Natural killer cell treated with Interleukin-12 subunit alpha and Interleukin-12 subunit beta and Interleukin-15 and Interleukin-18, amount 100 ng/mL, for 72 hours (primary cell): ENCODE results near the gene WDR6. TPM values are rescaled to one million over a fixed set of nuclear protein-coding genes. Genes with fewer than 3 reads are reported as not detected.

Experiments used
- ATAC-seq, 2 donors: fragments of 150-1000 bp; cut with Tn5 transposase in 1 of 2; sonication (Bioruptor Pico), chemical (Tn5 transposase) in 1 of 2; 2 replicates each; pipeline ENCODE4 v1.10.0; 2021
- DNase-seq: peaks from one replicate; pipeline ENCODE4 v3.0.0; 2022; ENCODE audit warnings: low spot score
- H3K27ac Mint-ChIP-seq, 2 donors: 1 replicate in 1 of 2; 2 replicates in 1 of 2; pipeline ENCODE4 v1.8.0; 2022; ENCODE audit warnings: mixed read lengths in 2 of 2, mild to moderate bottlenecking in 1 of 2, moderate library complexity in 1 of 2
- H3K27me3 Mint-ChIP-seq, 2 donors: 1 replicate in 1 of 2; 2 replicates in 1 of 2; pipeline ENCODE4 v1.8.0; 2022; ENCODE audit warnings: mixed read lengths in 2 of 2
- H3K36me3 Mint-ChIP-seq: one replicate; pipeline ENCODE4 v1.8.0; 2022; ENCODE audit warnings: mixed read lengths
- H3K4me1 Mint-ChIP-seq, 2 donors: 1 replicate in 1 of 2; 2 replicates in 1 of 2; pipeline ENCODE4 v1.8.0; 2022; ENCODE audit warnings: low read depth in 2 of 2, mixed read lengths in 2 of 2, mild to moderate bottlenecking in 1 of 2
- H3K4me3 Mint-ChIP-seq: one replicate; pipeline ENCODE4 v1.8.0; 2022; ENCODE audit warnings: mixed read lengths
- H3K9me3 Mint-ChIP-seq: 2 replicates; pipeline ENCODE4 v1.8.0; 2022; ENCODE audit warnings: mixed read lengths
- total RNA-seq, 2 donors: library from RNA; stranded (reverse); gene quantifications; one replicate each; pipeline ENCODE4 v1.2.3, GENCODE V29; 2022

The WDR6 gene
- total RNA-seq, 2 donors from 2014 or later, result 128 to 222 TPM

DNA sequence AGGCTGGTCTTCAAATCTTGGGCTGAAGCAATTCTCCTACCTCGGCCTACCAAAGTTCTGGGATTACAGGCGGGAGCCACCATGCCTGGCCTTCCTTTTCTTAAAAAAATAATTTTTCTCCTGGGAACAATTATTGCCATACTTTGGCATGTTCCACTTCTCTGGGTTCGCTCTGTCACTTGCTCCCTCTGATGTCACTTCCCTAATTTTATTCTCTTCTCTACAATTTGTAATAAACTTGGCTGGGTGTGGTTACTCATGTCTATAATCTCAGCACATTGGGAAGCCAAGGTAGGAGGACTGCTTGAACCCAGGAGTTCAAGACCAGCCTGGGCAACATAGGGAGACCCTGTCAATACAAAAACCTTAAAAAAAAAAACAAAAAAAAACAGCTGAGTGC, 28.1 kb downstream of the WDR6 start:
- Mint-ChIP-seq H3K27ac (no peak overlapping the region), H3K4me1 (peaks cover 0 to 3% of the 10 kb centered on the region in 2 donors), H3K9me3 (no peaks in the 10 kb centered on the region), H3K36me3 (peaks cover 23% of the 10 kb centered on the region), H3K4me3 (no peak overlapping the region), H3K27me3 (no peaks in the 10 kb centered on the region)
- DNase-seq (no peak), ATAC-seq (no peak)

DNA sequence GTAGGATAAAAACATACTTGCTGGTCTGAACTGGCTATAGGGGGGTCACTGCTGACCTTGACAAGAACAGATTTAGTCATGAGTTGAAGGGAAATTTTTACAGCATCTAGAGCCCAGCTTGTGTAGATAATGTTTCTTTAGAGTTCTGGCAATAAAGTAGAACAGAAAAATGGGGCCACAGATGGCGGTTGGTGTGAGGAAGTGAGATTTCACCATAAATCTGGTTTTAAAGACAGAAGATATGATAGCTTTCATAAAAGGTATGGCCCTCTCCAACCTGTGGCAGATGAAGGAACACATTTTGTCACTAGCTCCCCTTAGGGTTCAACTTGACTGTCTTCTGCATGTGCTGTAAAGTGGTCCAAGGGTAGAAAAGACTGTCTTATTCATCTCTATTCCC, 46.4 kb downstream of the WDR6 start:
- DNase-seq (no peak), ATAC-seq (no peak)
- H3K4me1 Mint-ChIP-seq, result peaks cover 0 to 13% of the 10 kb centered on the region in 2 donors
- no peaks in the 10 kb centered on the region for H3K9me3 Mint-ChIP-seq
- H3K4me3 Mint-ChIP-seq, result no peak overlapping the region
- peaks cover 20% of the 10 kb centered on the region for H3K36me3 Mint-ChIP-seq
- no peaks in the 10 kb centered on the region for H3K27me3 Mint-ChIP-seq
- no peak overlapping the region for H3K27ac Mint-ChIP-seq

DNA sequence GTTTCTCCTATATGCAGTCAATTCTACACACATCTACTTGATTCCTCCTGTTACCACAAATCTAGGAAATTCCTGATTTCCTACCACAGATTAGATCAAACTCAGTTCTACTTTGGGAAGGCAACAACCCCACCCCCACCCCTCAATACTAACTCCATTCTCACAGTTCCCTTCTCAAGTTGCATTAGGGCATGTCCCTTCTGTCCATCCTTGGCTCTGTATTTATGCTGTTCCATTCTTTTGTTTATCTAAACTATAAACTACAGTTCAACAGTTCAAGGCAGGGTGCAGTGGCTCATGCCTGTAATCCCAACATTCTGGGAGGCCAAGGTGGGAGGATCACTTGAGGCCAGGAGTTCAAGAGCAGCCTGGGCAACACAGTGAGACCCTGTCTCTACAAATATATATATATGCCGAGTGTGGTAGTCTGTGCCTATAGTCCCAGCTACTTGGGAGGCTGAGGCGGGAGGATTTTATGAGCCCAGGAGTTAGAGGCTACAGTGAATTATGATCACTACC, 47.2 kb downstream of the WDR6 start:
- ATAC-seq (no peak), DNase-seq (no peak)
- H3K4me1 Mint-ChIP-seq, result peaks cover 0 to 13% of the 10 kb centered on the region in 2 donors
- peaks cover 20% of the 10 kb centered on the region for H3K36me3 Mint-ChIP-seq
- H3K27me3 Mint-ChIP-seq, result no peaks in the 10 kb centered on the region
- peak overlapping the region in 1 of 2 donors; percentile 27 for H3K27ac Mint-ChIP-seq
- H3K4me3 Mint-ChIP-seq, result no peak overlapping the region
- H3K9me3 Mint-ChIP-seq, result no peaks in the 10 kb centered on the region

DNA sequence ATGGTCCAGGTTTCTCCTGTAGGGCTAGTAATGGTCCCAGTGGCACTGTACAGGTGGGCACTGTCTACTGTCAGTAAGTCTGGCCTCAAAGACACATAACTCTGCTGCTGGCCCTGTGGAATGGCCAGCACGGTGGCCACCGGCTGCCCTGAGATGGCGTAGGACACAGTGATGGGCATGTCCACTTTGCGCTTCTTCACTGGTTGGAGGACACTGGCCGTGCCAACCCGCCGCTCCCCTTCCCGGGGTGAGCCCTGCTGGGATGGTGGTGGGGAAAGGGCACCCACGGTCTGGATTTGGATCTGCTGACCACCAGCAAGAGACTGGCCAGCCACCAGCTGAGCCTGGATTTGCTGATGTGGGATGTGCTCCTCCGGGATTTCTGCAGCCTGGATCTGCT, 50.1 kb downstream of the WDR6 start:
- no peak for DNase-seq
- H3K36me3 Mint-ChIP-seq, result peaks cover 12% of the 10 kb centered on the region
- no peaks in the 10 kb centered on the region for H3K4me1 Mint-ChIP-seq
- H3K27ac Mint-ChIP-seq, result no peak overlapping the region
- H3K9me3 Mint-ChIP-seq, result no peaks in the 10 kb centered on the region
- H3K4me3 Mint-ChIP-seq, result no peak overlapping the region
- no peaks in the 10 kb centered on the region for H3K27me3 Mint-ChIP-seq
- no peak for ATAC-seq

DNA sequence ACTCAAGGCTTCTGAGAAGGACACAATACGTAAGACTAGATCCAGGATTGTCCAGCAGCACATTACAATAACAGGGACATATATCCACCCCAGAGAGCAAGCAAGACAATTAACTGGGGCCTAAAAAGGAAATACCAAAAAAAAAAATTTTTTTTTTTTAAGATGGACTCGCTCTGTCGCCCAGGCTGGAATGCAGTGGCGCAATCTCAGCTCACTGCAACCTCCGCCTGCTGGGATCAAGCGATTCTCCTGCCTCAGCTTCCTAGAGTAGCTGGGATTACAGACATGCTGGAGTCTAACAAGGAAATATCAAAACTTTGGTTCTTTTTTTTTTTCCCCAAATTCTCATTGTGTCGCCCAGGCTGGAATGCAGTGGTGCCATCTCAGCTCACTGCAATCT, 50.8 kb downstream of the WDR6 start:
- Mint-ChIP-seq H3K36me3 (peaks cover 9% of the 10 kb centered on the region), H3K4me3 (no peak overlapping the region), H3K9me3 (no peaks in the 10 kb centered on the region), H3K27me3 (no peaks in the 10 kb centered on the region), H3K4me1 (no peaks in the 10 kb centered on the region), H3K27ac (no peak overlapping the region)
- ATAC-seq, result no peak
- no peak for DNase-seq

Other genes starting within 250 kb of the WDR6 start
- gene PRKAR2A, start 159.5 kb upstream of the WDR6 start, total RNA-seq, result 10 to 100 TPM; 46.0 to 46.4 TPM
- gene SLC25A20, start 108.5 kb upstream of the WDR6 start, total RNA-seq, result 10 to 100 TPM; 27.8 to 32.5 TPM
- gene ARIH2, start 88.5 kb upstream of the WDR6 start, total RNA-seq, result 100 to 1,000 TPM; 141 to 238 TPM
- gene P4HTM, start 17.1 kb upstream of the WDR6 start, total RNA-seq, result 10 to 100 TPM; 23.2 to 34.7 TPM
- gene DALRD3, start 11.2 kb downstream of the WDR6 start, total RNA-seq, result 10 to 100 TPM; 20.6 to 24.2 TPM
- 100 to 1,000 TPM in 1 of 2 donors, 10 to 100 TPM in 1; 91.4 to 106 TPM for gene NDUFAF3, start 14.7 kb downstream of the WDR6 start, total RNA-seq
- gene IMPDH2, start 22.0 kb downstream of the WDR6 start, total RNA-seq, result 100 to 1,000 TPM; 198 to 454 TPM
- gene QRICH1, start 86.7 kb downstream of the WDR6 start, total RNA-seq, result 100 to 1,000 TPM; 127 to 145 TPM
- gene QARS1, start 97.4 kb downstream of the WDR6 start, total RNA-seq, result 100 to 1,000 TPM; 207 to 261 TPM
- gene USP19, start 113.4 kb downstream of the WDR6 start, total RNA-seq, result 10 to 100 TPM; 54.4 to 65.0 TPM
- not detected for gene LAMB2, start 125.7 kb downstream of the WDR6 start, total RNA-seq
- 10 to 100 TPM; 21.0 to 24.7 TPM for gene CCDC71, start 158.9 kb downstream of the WDR6 start, total RNA-seq
- gene KLHDC8B, start 164.2 kb downstream of the WDR6 start, total RNA-seq, result 1 to 10 TPM; 1.3 to 3.1 TPM